ENCODE data around the gene ADGRG3.

DNA sequence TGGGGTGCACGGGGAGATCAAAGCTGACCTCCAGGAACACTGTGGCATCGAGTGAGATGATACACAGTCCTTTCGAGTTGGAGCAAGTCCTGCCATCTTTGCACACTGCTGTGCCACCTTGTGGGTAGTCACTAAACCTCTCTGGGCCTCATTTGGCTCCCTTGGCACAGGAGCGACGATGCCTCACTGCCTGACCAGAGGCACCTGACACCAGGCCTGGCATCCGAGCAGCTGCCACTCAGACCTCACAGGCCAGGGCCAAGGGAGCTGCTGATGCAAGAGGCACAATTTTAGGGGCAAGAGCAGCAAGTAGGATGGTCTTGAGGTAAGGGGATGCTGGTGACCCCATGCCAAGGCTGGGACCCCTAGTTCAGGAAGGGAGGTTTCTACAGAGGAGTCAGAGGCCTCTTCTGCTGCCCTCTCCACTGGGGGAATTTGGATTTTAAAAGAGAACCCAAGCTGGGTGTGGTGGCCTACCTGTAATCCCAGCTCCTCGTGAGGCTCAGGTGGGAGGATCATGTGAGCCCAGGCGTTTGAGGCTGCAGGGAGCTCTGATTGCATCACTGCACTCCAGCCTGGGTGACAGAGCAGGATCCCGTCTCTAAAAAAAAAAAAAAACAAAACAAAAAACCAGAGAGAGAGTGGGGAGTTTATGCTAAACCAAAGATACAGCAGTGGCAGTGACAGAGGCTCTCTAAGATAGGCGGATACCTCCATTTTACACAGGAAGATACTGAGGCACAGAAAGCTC is 46.4 kb upstream of the ADGRG3 start:
- TF ChIP-seq, protein P1, sequence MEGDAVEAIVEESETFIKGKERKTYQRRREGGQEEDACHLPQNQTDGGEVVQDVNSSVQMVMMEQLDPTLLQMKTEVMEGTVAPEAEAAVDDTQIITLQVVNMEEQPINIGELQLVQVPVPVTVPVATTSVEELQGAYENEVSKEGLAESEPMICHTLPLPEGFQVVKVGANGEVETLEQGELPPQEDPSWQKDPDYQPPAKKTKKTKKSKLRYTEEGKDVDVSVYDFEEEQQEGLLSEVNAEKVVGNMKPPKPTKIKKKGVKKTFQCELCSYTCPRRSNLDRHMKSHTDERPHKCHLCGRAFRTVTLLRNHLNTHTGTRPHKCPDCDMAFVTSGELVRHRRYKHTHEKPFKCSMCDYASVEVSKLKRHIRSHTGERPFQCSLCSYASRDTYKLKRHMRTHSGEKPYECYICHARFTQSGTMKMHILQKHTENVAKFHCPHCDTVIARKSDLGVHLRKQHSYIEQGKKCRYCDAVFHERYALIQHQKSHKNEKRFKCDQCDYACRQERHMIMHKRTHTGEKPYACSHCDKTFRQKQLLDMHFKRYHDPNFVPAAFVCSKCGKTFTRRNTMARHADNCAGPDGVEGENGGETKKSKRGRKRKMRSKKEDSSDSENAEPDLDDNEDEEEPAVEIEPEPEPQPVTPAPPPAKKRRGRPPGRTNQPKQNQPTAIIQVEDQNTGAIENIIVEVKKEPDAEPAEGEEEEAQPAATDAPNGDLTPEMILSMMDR (IDR thresholded peaks at IDR 0.05): no peak
- TF ChIP-seq POLR2A (IDR thresholded peaks at IDR 0.05): no peak
- no peak for TF ChIP-seq EP300 (IDR thresholded peaks at IDR 0.05)
- no peak for TF ChIP-seq POLR2AphosphoS5 (IDR thresholded peaks at IDR 0.05)

Data from stomach (tissue), 4 donors.